Measurements from ENCODE around the gene MTMR6.

The MTMR6 gene

GRCh38 chr13:25276748-25277147, 10.5 kb downstream of the MTMR6 start:
- DNase-seq: peak; percentile 48

GRCh38 chr13:25268561-25268960, 18.7 kb downstream of the MTMR6 start:
- no peak for DNase-seq

DNA sequence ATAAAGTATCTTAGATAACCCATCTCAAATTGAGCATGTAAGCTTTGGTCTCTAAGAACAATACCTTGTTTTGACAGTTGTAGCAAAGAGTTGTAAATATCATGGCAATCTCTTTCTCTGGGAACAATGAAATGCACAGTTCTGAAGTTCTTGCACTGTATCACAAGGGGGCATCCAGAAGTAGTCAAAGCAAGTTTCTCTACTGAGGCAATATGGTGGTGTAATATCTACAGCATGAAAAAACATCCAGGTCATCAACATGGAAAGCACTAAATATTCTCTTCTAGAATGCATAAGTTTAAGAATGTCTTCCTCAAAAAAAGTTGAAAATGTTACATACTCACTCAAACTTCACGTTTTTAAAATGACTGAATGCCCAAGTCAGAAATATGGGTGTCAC, 19.6 kb downstream of the MTMR6 start:
- no peak for DNase-seq

DNA sequence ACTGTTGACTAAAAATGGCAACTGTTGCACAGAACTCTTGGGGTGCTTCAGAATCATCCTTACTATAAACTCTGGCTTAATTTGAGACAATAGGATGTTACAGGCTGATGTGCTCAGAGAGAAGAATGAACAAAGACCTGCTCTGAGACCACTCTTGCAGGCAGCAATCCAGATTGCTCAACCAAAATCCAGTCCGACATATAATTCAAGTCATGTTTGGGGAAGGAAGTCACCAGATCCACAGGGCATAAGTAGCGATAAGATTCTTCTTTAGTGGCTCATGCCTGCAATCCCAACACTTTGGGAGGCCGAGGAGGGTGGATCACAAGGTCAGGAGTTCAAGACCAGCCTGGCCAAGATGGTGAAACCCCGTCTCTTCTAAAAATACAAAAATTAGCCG, 20.6 kb downstream of the MTMR6 start:
- DNase-seq: no peak

- no peak for DNase-seq
Observed at GRCh38 chr13:25262261-25262660, 25.0 kb downstream of the MTMR6 start.

DNA sequence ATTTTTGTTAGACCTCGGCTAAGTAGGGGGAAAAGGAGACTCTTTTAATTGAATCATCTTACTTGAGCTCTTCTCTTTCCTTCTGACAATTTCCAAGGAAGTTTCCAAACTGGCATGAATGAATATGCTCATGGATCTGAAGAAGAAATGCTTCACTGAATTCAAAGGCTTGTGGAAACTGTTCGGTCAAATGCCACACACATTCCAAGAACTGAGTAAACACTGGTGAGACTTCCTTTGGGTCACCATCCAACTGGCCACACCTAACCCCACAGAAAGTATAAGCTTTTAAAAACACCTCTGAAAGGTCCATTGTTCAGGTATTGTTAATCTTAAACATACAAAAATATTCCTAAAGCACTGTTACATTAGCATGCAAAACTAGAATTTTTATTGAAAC, 33.6 kb downstream of the MTMR6 start:
- no peak for DNase-seq

DNA sequence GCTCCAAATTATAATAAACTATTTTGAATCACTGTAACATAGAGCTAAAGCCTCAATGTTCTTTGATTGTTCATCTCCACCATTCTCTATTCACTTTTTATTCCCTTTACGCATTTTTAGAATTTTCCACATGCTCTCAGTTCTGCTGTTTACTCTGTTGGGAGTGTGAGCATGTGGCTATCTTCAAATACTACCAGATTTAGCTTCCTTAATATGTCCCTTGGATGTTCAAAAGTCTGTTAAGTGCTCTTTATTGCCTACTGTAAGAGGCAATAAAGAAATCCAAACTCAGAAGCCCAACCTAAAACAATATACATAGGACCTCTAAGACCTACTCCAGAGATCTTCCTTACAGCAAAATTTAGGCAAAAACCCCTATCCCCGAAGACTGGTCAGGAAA, 34.5 kb downstream of the MTMR6 start:
- DNase-seq: no peak

DNA sequence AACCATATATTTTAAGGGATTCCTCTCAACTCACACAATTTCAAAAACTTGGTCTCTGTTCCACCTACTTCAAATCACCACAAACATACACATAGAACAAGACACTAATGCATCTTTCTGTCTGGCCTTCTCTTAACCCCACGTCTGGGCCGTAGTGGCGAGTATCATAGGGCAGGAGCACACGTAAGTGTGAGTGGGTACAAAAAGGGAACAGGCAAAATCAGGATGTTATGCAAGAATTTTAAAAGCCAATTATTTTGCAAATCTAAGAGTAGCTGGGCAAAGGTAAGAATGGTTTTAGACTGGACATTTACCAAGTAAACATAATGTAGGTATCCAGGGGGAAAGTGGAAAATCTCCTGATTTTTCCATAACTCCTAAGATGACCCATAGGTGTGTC, 35.1 kb downstream of the MTMR6 start:
- DNase-seq: no peak

GRCh38 chr13:25249001-25249543, 38.2 kb downstream of the MTMR6 start:
- peak; percentile 20 for DNase-seq

DNA sequence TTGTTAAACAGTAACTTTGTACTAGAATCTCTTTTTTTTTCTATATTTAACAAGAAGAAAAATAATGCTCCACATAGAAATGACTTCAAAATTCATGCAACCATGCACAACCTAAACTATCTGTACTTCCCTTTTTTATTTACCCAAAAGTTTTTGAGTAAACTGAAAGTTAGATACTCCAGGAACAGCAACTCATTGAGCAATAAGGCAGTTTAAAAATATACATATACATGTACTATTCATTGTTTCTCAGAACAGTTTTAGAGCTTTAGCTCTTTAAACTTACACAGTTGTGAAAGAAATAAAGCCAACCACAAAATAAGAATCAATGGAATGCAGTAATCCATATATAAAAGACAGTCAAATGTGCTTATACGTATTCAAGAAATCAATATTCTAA, 39.2 kb downstream of the MTMR6 start:
- no peak for DNase-seq

DNA sequence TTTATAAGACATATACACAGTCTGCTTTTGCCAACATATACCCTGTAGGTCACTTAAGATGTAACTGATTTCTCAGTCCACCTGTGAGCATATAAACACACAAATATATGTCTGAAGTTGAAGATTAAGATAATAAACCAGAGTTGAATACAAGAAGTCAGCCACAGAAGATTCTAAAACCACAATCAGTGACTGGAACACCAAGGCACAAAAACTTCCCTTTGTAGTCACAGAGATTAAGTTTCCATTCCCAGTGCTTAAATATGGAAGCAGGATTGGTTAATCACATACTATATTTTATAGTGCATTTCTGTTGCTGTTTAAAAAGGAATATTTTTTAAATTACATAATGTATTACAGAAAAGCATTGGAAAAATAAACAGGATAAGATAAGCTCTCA, 39.9 kb downstream of the MTMR6 start:
- no peak for DNase-seq

GRCh38 chr13:25244123-25244522, 43.2 kb downstream of the MTMR6 start:
- DNase-seq: no peak

DNA sequence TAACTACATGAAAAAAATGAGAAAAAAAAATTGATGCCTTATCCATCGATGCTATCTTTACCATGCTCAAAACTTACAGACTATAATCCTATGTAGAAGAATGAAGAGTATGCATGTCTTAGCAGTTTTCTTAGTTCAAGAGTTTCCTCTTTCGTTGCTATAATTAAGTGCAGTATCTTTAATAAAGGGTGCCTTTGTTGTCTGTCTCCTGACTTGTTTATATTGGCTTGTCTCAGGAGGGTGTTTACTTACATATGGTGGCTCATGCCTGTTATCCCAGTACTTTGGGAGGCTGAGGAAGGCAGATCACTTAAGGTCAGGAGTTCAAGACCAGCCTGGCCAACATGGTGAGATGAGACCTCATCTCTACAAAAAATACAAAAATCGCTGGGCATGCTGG, 44.3 kb downstream of the MTMR6 start:
- no peak for DNase-seq

DNA sequence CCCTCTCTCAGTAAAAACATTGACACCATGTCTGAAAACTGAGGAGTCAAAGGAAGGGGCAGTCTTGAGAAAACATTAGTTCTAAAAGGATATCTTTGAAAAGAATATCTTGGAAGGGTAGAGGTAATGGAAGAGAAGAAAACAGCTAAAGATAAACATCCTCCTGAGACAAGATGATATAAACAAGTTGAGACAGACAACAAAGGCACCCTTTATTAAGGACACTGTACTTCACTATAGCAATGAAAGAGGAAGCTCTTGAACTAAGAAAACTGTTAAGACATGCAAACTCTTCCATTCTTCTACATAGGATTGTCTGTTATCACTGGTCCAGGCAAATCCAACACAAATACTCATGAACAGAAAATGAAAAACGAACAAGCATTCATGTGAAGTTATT, 46.3 kb downstream of the MTMR6 start:
- DNase-seq: no peak

- no peak for DNase-seq
Observed at GRCh38 chr13:25237083-25237482, 50.2 kb downstream of the MTMR6 start.

- no peak for DNase-seq
Observed at GRCh38 chr13:25233861-25234260, 53.4 kb downstream of the MTMR6 start.

- DNase-seq: peak; percentile 30
Observed at GRCh38 chr13:25232937-25233515, 54.3 kb downstream of the MTMR6 start.

GRCh38 chr13:25231517-25231916, 55.8 kb downstream of the MTMR6 start:
- DNase-seq: no peak

GRCh38 chr13:25227690-25228089, 59.6 kb downstream of the MTMR6 start:
- no peak for DNase-seq

DNA sequence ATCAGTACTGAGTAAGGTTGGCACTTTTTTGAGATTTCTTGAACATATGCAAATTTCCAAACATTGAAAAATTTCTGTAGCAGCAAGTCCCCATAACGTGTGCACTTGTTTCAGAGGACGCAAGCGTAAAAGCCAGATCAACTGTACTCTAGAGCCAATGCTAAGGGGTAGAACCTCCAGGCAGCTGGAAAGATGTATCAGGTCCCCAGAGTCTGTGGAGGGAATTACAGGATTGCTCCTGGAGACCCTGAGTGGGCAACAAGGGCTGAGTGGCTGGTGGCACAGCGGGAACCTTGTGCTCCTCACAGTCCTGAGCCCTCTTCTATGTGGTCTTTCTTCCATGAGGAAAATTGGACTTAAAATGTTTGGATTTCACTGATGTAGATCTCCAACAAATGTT, 61.3 kb downstream of the MTMR6 start:
- DNase-seq: no peak

DNA sequence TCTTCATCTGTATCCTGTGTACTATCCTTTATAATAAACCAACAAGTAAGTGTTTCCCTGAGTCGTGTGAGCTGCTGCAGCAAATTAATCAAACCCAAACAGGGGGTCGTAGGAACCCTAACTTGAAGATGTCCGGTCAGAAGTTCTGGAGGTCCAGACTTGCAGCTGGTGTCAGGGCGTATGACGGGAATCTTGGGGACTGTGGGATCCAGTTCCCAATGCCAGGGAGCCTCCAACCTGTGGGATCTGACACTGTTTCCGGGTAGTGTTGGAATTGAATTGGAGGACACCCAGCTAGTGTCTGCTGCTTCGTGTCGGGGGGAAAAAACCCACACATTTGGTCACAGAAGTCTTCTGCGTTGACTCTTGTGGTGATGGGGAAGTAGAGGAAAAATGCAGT, 63.1 kb downstream of the MTMR6 start:
- no peak for DNase-seq

GRCh38 chr13:25222740-25223139, 64.5 kb downstream of the MTMR6 start:
- no peak for DNase-seq

- no peak for DNase-seq
Observed at GRCh38 chr13:25218019-25218418, 69.3 kb downstream of the MTMR6 start.

DNA sequence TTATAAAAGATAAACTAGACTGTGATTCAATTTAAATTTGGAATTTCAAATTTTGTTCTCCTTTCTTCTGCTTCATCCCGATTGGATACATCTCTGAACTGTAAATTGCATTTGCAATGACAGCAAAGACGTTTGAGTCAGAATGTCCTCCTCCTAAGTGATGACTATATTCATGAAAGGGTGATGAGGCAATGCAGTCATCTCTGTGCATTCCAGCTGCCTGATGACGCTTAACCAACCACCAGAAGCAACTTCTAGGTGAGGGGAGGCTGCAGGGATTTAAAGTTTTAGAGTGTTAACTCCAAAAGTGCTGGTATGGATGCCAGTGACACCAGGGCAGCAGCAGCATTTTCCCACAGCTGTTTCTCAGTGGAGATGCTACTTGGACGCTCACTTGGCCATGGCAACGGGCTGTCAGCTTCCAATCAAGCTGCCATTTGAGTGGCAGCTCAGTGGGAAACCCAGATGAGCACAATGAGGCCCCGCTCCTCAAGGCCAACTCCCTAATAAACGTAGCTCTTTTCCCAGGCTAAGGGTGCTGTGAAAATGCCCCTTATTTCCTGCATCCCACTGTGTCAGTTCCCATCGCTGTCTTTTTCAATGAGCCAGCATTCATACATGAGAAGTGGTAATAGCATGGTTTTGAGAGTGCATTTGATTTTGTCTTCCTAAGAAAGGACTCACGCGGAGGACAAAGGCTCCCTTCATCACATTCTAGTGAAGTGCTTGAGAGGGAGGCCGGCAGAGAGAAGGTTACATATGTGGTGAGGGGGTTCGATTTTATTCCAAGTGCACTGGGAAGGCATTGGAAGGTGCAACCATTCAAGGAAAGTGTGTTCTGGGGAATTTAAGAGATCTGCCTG, 70.0 kb downstream of the MTMR6 start:
- DNase-seq: peak; percentile 27

All from fibroblast of skin of back (primary cell).